NCI-H82 treated with DMSO at 0.1 percent for 48 hours (cell line): Measurements from ENCODE around the gene DUS4L.
"Not testable (repeated sequence)": the region's sequence is repeated elsewhere in the genome, so short reads cannot be mapped to it uniquely, and the experiment has no call there.

Source experiments
- DNase-seq: peaks from one replicate; lab custom pipeline; 2025; ENCODE audit not compliant: unreplicated experiment; lab: John Stamatoyannopoulos, UW

The DUS4L gene

GRCh38 chr7:107563775-107564552, at the start of gene DUS4L, which contains the start of gene COG5:
Gene DUS4L, plus strand, starts transcription at chr7:107563971. Its CDS starts 3,100 bp downstream, at chr7:107567071.
Gene COG5, minus strand, starts transcription at chr7:107563920. Its CDS starts 24 bp downstream, at chr7:107563896.
- DNase-seq = peak; percentile 46

GRCh38 chr7:107526672-107527071, 37.1 kb upstream of the DUS4L start:
- no peak for DNase-seq

- DNase-seq = no peak
Observed at GRCh38 chr7:107527196-107527595, 36.6 kb upstream of the DUS4L start.

DNA sequence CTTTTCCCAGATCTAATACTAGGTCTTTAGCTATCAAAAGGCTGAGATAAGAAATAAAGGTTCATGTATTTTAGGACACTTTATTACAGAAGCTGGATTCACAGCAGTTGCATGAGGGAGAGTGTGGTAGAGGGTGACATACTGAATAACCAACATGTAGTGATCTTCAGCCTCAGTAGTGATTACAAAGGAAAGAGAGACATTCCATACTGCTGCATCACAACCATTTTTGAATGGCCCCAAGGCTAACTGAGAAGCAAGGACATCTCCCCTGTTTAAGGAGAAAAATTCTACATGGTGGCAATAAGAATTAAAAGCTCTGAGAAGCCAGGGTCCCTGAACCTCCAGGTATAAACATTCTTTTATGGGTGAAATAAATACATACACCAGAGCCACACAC, 35.3 kb upstream of the DUS4L start:
- no peak for DNase-seq

DNA sequence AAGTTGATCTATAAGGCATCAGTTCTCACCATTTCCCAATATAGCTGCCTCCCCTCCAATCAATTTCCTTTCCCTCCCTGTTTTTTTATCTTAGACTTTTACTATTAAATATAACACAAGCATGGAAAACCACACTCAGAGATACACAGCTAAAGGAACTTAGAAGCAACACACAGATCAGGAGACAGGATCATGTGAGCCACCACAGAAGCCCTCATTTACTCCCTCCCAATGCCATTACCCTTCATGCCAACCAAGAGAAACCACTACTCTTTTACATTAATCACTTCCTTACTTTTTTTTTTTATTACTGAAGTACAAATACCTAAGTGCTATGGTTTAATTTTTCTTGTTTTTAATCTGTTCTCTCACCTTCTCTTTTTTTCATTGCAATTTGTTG, 33.0 kb upstream of the DUS4L start:
- DNase-seq = no peak

DNA sequence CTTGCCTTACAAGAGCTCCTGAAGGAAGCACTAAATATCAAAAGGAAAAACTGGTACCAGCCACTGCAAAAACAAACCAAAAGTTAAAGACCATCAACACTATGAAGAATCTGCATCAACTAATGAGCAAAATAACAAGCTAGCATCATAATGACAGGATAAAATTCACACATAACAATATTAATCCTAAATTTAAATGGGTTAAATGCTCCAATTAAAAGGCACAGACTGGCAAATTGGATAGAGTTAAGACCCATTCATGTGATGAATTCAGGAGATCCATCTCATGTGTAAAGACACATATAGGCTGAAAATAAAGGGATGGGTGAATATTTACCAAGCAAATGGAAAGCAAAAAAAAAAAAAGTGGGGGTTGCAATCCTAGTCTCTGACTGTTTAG, 29.6 kb upstream of the DUS4L start:
- DNase-seq = no peak

GRCh38 chr7:107537228-107537627, 26.5 kb upstream of the DUS4L start:
- DNase-seq = not testable (repeated sequence)

GRCh38 chr7:107538001-107538400, 25.8 kb upstream of the DUS4L start:
- no peak for DNase-seq

DNA sequence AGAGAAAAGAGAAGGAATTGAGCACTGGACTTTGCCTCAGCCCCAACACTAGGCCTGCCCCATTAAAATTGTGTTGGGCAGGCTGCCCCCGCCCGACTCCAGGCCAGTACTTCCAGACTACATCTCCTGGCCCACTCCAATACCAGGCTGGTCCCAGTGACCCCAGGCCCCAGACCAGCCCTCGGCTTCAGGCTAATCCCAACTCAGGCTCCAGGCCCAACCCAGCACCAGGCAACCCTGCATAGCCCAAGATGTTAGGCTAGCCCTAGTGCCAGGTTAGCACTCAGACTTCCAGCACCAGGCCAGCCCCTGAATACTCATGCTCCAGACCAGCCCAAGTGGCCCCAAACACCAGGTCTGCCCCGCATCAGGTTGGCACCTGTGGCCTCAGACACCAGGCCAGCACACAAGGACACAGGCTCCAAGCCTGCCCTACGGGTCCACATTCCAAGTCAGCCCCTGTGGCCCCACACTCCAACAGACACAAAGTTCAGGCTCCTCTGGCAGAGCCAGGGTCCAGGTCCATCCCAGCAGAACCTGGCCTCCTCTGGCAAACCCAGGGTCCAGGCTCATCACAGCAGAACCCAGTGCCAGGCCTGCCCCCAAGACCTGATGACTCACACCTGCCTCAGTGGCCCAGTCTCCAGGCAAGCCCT, 20.3 kb upstream of the DUS4L start:
- DNase-seq = no peak

DNA sequence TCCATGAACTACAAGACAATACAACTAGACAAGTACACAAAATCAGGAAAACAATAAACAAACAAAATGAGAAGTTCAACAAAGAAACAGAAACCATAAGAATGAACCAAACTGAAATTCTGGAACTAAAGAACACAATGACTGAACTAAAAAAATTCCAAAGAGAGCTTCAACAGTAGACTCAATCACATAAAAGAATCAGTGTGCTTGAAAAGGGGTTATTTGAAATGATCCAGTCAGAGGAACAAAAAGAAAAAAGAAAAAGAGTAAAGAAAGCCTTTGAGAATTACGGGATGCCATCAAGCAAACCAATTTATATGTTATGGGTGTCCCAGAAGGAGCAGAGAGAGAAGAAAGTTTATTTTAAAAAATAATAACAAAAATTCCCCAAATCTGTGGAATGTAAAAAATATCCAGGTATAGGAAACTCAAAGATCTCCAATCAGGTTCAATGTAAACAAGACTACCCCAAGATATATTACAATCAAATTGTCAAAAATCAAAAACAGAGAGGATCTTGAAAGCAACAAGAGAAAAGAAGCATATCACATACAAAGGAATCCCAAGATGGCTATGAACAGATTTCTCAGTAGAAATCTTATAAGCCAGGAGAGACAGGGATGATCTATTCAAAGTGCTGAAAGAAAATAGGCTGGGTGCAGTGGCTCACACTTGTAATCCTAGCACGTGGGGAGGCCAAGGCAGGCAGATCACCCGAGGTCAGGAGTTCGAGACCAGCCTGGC, 18.8 kb upstream of the DUS4L start:
- no peak for DNase-seq

GRCh38 chr7:107551936-107552335, 11.8 kb upstream of the DUS4L start:
- DNase-seq = no peak

- no peak for DNase-seq
Observed at GRCh38 chr7:107555893-107556292, 7.9 kb upstream of the DUS4L start.

DNA sequence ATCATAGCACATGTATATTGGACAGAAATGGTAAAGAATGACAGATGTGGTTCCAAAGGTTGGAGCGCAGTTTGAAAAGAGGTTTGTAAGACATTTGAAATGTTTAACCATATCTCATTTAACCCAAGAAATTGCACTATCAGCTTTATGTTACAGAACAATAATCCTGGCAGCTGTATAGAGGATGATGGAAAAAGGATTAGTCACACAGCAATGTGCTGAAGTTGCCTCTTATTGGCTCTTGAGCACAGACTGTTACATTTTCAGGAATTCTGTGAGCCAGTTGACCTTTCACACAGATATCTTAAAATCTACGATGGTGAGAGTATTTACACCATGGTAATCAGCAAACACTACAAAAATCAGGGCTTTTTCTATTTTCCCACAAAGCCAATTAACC, 3.9 kb upstream of the DUS4L start:
- no peak for DNase-seq

DNA sequence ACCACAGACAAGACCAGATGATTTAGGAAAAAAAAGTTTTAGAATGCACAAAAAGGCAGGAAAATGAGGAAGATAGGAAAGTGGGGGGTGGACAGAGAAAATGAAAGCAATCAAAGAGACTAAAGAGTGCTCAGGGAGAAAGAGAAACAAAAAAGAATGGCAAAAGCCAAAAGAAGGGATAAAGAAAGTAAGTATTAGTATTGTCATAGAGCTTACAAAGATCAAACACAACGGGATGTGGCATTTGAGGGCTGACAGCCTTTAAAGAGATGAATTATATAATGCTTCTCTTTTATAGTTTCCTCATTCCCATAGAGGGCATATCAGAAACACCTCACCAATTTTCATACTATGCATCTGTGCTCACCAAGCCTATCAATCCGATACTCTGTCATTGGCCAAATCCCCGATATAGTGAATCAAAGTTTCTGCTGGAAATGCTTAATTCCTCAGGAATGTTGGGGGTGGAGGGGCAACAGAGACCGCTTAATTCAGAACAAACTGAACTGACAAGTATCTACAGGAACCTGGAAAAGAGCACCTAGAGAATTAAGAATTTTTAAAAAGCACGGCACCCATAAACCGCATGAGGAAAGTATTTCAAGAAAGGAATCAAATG, 2.8 kb upstream of the DUS4L start:
- no peak for DNase-seq

DNA sequence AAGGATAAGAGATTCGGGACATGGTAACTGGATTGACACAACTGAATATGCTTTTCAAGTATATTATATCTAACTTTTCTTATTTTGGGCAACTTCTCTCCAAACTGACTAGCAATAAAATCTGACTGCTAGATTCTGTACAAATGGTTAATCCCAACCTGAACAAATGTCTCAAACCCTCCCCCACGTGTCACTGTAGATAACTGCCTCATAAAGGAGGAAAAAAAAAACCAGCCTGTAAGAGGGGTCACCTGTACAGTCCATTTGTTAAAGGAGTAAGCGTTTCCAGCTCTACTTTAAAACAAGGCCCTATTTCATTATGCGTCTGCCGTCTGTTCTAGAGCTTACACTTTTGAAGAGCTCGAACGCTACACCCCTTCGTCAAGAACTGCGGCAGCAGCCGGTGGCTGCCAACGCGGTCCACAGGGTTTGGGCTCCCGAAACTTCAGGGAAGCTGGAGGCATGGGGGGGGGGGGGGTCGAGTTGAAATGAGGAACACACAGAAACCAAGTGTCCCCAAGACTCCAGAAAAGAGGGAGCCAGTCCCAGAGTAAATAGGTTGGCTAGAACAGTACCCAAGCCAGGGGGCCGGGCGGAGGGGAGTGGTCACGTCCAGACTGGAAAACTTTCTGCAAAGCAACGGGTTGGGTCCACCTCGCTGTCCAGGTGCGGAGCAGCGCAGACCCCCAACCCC, 543 bp upstream of the DUS4L start:
- DNase-seq = no peak

DNA sequence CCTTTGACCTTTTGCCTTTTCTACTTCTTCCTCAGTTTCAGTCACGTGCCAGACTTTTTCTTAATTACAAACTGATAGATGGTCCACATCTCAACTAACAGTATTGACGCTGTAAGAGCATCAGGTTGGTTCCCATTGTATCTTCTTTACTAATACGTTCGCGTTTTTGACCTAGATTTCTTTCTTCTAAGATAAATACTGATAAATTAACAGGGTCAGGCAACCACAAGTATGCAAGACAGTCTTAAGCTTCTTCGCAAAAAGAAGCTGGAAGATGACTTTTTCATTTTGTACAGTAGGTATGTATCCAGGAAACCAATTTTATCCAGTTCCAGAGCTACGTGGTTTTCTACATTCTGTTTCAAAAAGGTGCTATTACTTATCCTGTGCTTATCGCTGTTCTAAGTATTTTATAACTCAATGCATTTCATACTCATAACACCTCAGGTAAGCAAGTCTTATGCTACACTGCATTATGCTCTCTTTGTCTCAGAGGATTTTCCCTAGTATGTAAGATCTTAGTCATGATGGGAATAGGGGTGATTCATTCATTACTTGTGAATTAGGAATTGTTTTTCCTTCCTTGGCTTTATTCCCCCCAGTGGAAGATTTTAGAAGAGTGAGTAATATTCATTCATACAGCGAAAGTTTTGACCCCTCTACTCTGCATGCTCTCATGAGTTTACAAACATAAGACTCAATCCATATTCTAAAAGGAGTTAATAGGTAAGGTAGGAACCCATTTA, 955 bp downstream of the DUS4L start:
- DNase-seq = no peak

DNA sequence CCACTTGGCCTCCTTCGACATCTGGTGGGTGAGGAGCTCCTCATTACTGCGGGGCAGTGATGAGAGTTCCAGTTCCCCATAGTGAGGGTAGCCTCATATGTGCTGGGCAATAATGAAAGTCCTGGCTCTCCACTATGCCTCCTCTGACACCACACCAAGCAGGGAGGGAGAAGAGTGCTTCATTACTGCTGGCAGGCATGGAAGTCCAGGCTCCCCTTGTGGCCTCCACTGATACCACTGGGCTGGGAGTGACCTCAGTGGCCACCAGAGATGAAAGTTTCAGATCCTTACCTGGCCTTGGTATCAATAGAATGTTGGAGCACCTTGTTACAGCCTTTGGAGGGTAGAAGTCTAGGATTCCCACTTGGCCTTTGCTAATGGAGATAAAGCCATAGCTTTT, 6.5 kb downstream of the DUS4L start:
- no peak for DNase-seq

DNA sequence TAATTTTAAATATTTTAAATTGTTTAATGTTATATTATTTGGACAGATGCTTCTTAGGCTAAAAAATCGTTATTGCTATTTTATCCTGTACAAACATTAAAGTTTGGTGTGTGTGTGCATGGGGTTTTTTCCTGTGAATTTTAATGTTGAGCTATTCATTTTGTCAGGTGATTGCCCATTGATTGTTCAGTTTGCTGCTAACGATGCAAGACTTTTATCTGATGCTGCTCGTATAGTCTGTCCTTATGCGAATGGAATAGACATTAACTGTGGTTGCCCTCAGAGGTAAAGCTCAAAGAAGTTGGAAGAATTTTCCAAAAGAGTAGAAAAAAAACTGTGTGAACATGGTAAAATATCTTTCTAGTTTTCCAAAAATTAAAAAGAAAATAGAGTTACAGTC, 9.8 kb downstream of the DUS4L start:
- DNase-seq = no peak

GRCh38 chr7:107579554-107579884, 15.7 kb downstream of the DUS4L start:
- DNase-seq = no peak
